Ovary (tissue), 9 donors: ENCODE data around the gene IL18R1. TPM values are rescaled to one million over a fixed set of nuclear protein-coding genes. Genes with fewer than 3 reads are reported as not detected.

Experiments used
- DNase-seq, 5 donors: peaks; one replicate each; pipeline ENCODE4 v3.0.0-alpha.2; 2019 to 2020
- H3K27ac ChIP-seq, 2 donors: fragments of 200-600 bp; one replicate each; pipeline versions ENCODE4 v1.5.1 to v1.8.0; 2019 to 2022
- H3K27me3 ChIP-seq: fragments of 200-600 bp; one replicate; pipeline ENCODE4 v1.8.0; 2022
- H3K36me3 ChIP-seq: fragments of 200-600 bp; sonication (generic); one replicate; pipeline ENCODE4 v1.5.1; 2019
- H3K4me1 ChIP-seq: one replicate; pipeline ENCODE4 v1.8.1; 2013; ENCODE audit warnings: mild to moderate bottlenecking, moderate library complexity; ENCODE audit not compliant: insufficient read depth
- H3K4me3 ChIP-seq: fragments of 200-600 bp; sonication (generic); one replicate; pipeline ENCODE4 v1.5.1; 2017
- H3K9me3 ChIP-seq, 2 donors: fragments of 200-600 bp in 1 of 2; sonication (generic) in 1 of 2; one replicate each; pipeline versions ENCODE4 v1.5.1 to v1.8.1; 2013 to 2019; ENCODE audit warnings: mild to moderate bottlenecking in 1 of 2, moderate library complexity in 1 of 2
- CTCF ChIP-seq, 3 donors: fragments of 450-650 bp in 2 of 3; fragments of 200-600 bp in 1 of 3; IDR thresholded peaks; one replicate each; pipeline versions ENCODE4 v1.5.1 to v1.8.0; 2016 to 2022; ENCODE audit warnings: antibody characterized with exemption in 3 of 3, mild to moderate bottlenecking in 1 of 3
- EP300 ChIP-seq: sonication (generic); formaldehyde crosslinking; IDR thresholded peaks from one replicate; pipeline ENCODE4 v1.6.1; 2017; ENCODE audit warnings: antibody characterized with exemption
- POLR2A ChIP-seq: fragments of 450-650 bp; IDR thresholded peaks from one replicate; pipeline ENCODE4 v1.6.1; 2017; ENCODE audit warnings: antibody characterized with exemption, mild to moderate bottlenecking, moderate library complexity
- WGBS, 3 donors: extraction: QIAGEN DNeasy Blood & Tissue Kit in 1 of 3; methylation state at CpG; one replicate each; pipeline versions ENCODE4 v1.1.5 to v1.1.7; 2013 to 2017; 5-methylcytosine and 5-hydroxymethylcytosine counted together
- intact Hi-C, 4 donors: fragments of 100-400 bp; cut with DNase I; formaldehyde crosslinking; loops; one replicate each; pipeline versions ENCODE4 v1.11.0 to v1.15.1; 2022 to 2023
- polyA plus RNA-seq, 2 donors: library from polyadenylated mRNA; stranded (reverse); fragments of 200-250 nt in 1 of 2; fragments of 350-450 nt in 1 of 2; fragmentation: Illumina TruSeq in 1 of 2; extraction: RNeasy Lipid Tissue Mini Kit (QIAGEN cat#74804) in 1 of 2; gene quantifications; one replicate each; pipeline ENCODE4 v1.2.3, GENCODE V29; 2013 to 2014
- total RNA-seq, 7 donors: library from RNA; depleted of rRNA in 2 of 7; stranded (reverse); fragments of >200 nt in 2 of 7; fragmentation: NEBNext Ultra II Directional in 3 of 7; extraction: Animal tissue kit (Norgen Biotek cat#: 25700) in 3 of 7; gene quantifications; one replicate each; pipeline versions ENCODE4 v1.1.0 to v1.2.4, GENCODE V29; 2016 to 2023
- donor health status: DM: no; HTN: no; CAD: no; lungs with moderate emphysema.
- donor health status: DM: no; HTN: no; CAD: no.
- donor health status: Bipolar disorder and iron deficiency.
- donor health status: DM: yes; HTN: yes; CAD: no.
- donor health status: DM: no; HTN: no; CAD: no.
- donor health status: DM: yes; HTN: yes; CAD: no.

IL18R1 gene
- total and polyA plus RNA-seq, 9 donors: 0.83 to 3.1 (median 1.7) TPM

GRCh38 chr2:102357937-102358336 is 2.3 kb downstream of the IL18R1 start:
- no peak for TF ChIP-seq POLR2A
- no peak for TF ChIP-seq EP300
- no peak for TF ChIP-seq CTCF (IDR thresholded peaks at IDR 0.05)
- Histone ChIP-seq H3K27me3 (no peaks in the 10 kb centered on the region), H3K4me3 (no peak overlapping the region), H3K36me3 (no peaks in the 10 kb centered on the region), H3K4me1 (no peaks in the 10 kb centered on the region), H3K27ac (no peak overlapping the region), H3K9me3 (no peaks in the 10 kb centered on the region)
- intact Hi-C loops: loop anchor here in 2 of 4 donors (10.0 kb wide), 3 partner anchors 73 to 343 kb away; no protein-coding TSS in a partner anchor
- DNase-seq: no peak
- 46 to 60% (median 56%) methylated on average over 2 of the region's 2 CpGs for WGBS, 3 donors

- no peaks in the 10 kb centered on the region for H3K27me3 ChIP-seq
- intact Hi-C loops: loop anchor here in 2 of 4 donors (10.0 kb wide), 3 partner anchors 74 to 344 kb away; no protein-coding TSS in a partner anchor
- TF ChIP-seq POLR2A: no peak
- TF ChIP-seq CTCF (IDR thresholded peaks at IDR 0.05): no peak
- TF ChIP-seq EP300: no peak
- H3K4me3 ChIP-seq: no peak overlapping the region
- no peaks in the 10 kb centered on the region for H3K36me3 ChIP-seq
- 90 to 93% (median 92%) methylated on average over 8 of the region's 8 CpGs for WGBS, 3 donors
- H3K27ac ChIP-seq: no peak overlapping the region
- H3K4me1 ChIP-seq: no peaks in the 10 kb centered on the region
- no peak for DNase-seq
- no peaks in the 10 kb centered on the region for H3K9me3 ChIP-seq
Measured at GRCh38 chr2:102358496-102358895, 2.9 kb downstream of the IL18R1 start.

GRCh38 chr2:102359527-102359926 is 3.9 kb downstream of the IL18R1 start:
- no peaks in the 10 kb centered on the region for H3K36me3 ChIP-seq
- no peak overlapping the region for H3K4me3 ChIP-seq
- H3K9me3 ChIP-seq: no peaks in the 10 kb centered on the region
- WGBS, 3 donors: 88 to 94% (median 92%) methylated on average over 3 of the region's 3 CpGs
- no peaks in the 10 kb centered on the region for H3K27me3 ChIP-seq
- H3K4me1 ChIP-seq: no peaks in the 10 kb centered on the region
- intact Hi-C loops: loop anchor here in 2 of 4 donors (10.0 kb wide), 3 partner anchors 75 to 345 kb away; no protein-coding TSS in a partner anchor
- no peak for DNase-seq
- no peak overlapping the region for H3K27ac ChIP-seq
- TF ChIP-seq CTCF (IDR thresholded peaks at IDR 0.05) (no peak), POLR2A (no peak), EP300 (no peak)

GRCh38 chr2:102361632-102362241 is 6.1 kb downstream of the IL18R1 start:
- H3K4me3 ChIP-seq: no peak overlapping the region
- H3K27ac ChIP-seq: no peak overlapping the region
- no peaks in the 10 kb centered on the region for H3K9me3 ChIP-seq
- TF ChIP-seq CTCF (IDR thresholded peaks at IDR 0.05) (no peak), EP300 (no peak), POLR2A (no peak)
- no peaks in the 10 kb centered on the region for H3K4me1 ChIP-seq
- no peaks in the 10 kb centered on the region for H3K36me3 ChIP-seq
- DNase-seq: no peak
- WGBS, 3 donors: 72 to 77% (median 73%) methylated on average over 5 of the region's 5 CpGs
- H3K27me3 ChIP-seq: no peaks in the 10 kb centered on the region
- intact Hi-C loops: no loop called here
